ENCODE data around the gene VWA3B. TPM values are rescaled to one million over a fixed set of nuclear protein-coding genes. Genes with fewer than 3 reads are reported as not detected.
A peak's percentile ranks its signal among the peaks of the same experiment; 100 is the strongest.
"Not testable (repeated sequence)": the region's sequence is repeated elsewhere in the genome, so short reads cannot be mapped to it uniquely, and the experiment has no call there.

Gene VWA3B
- total RNA-seq, 1 donor from 2014 or later: not detected

- DNase-seq (ENCODE audit: low read depth in 2 of 2): peak in 1 of 2 donors; percentile 54
These were observed 47.4 kb downstream of the VWA3B start for GRCh38 chr2:98134172-98135005.

GRCh38 chr2:98137196-98137595 is 50.2 kb downstream of the VWA3B start:
- no peak for DNase-seq (ENCODE audit: low read depth in 2 of 2)

GRCh38 chr2:98138978-98139377 is 52.0 kb downstream of the VWA3B start:
- not testable (repeated sequence) for DNase-seq (ENCODE audit: low read depth in 2 of 2)

- no peak for DNase-seq (ENCODE audit: low read depth in 2 of 2)
These were observed 53.2 kb downstream of the VWA3B start for GRCh38 chr2:98140210-98140609.

- no peak for DNase-seq (ENCODE audit: low read depth in 2 of 2)
These were observed 55.3 kb downstream of the VWA3B start for GRCh38 chr2:98142106-98142791.

- DNase-seq (ENCODE audit: low read depth in 2 of 2): no peak
These were observed 58.1 kb downstream of the VWA3B start for GRCh38 chr2:98145070-98145469.

- DNase-seq (ENCODE audit: low read depth in 2 of 2): not testable (repeated sequence)
These were observed 60.9 kb downstream of the VWA3B start for GRCh38 chr2:98147900-98148299.

GRCh38 chr2:98148595-98149332 is 61.8 kb downstream of the VWA3B start:
- DNase-seq (ENCODE audit: low read depth in 2 of 2): no peak

GRCh38 chr2:98149333-98149697 is 62.3 kb downstream of the VWA3B start:
- DNase-seq (ENCODE audit: low read depth in 2 of 2): peak; percentile 81 to 86

GRCh38 chr2:98153481-98153880 is 66.5 kb downstream of the VWA3B start:
- no peak for DNase-seq (ENCODE audit: low read depth in 2 of 2)

- DNase-seq (ENCODE audit: low read depth in 2 of 2): no peak
These were observed 68.3 kb downstream of the VWA3B start for GRCh38 chr2:98155291-98155690.

- no peak for DNase-seq (ENCODE audit: low read depth in 2 of 2)
These were observed 68.7 kb downstream of the VWA3B start for GRCh38 chr2:98155716-98156115.

GRCh38 chr2:98156304-98156703 is 69.3 kb downstream of the VWA3B start:
- DNase-seq (ENCODE audit: low read depth in 2 of 2): no peak

GRCh38 chr2:98157557-98157956 is 70.6 kb downstream of the VWA3B start:
- peak in 1 of 2 donors; percentile 8 for DNase-seq (ENCODE audit: low read depth in 2 of 2)

- DNase-seq (ENCODE audit: low read depth in 2 of 2): no peak
These were observed 71.3 kb downstream of the VWA3B start for GRCh38 chr2:98158305-98158704.

GRCh38 chr2:98160554-98160953 is 73.6 kb downstream of the VWA3B start:
- DNase-seq (ENCODE audit: low read depth in 2 of 2): no peak

GRCh38 chr2:98161186-98161585 is 74.2 kb downstream of the VWA3B start:
- no peak for DNase-seq (ENCODE audit: low read depth in 2 of 2)

GRCh38 chr2:98164256-98164655 is 77.3 kb downstream of the VWA3B start:
- no peak for DNase-seq (ENCODE audit: low read depth in 2 of 2)

GRCh38 chr2:98165516-98166071 is 78.6 kb downstream of the VWA3B start:
- DNase-seq (ENCODE audit: low read depth in 2 of 2): no peak

GRCh38 chr2:98167916-98168315 is 80.9 kb downstream of the VWA3B start:
- DNase-seq (ENCODE audit: low read depth in 2 of 2): no peak

- DNase-seq (ENCODE audit: low read depth in 2 of 2): no peak
These were observed 83.1 kb downstream of the VWA3B start for GRCh38 chr2:98170076-98170475.
